ENCODE measurements around the gene PPM1H. TPM values are rescaled to one million over a fixed set of nuclear protein-coding genes. Genes with fewer than 3 reads are reported as not detected.
A peak's percentile ranks its signal among the peaks of the same experiment; 100 is the strongest.

PPM1H gene
- total RNA-seq, 1 experiment from 2014 or later, result 37.1 TPM

- POLR2A ChIA-PET, result no interaction called here
- H3K36me3 Mint-ChIP-seq, result no peaks in the 10 kb centered on the region
- DNase-seq (ENCODE audit: low spot score), result no peak
- no peak for ATAC-seq
- CTCF ChIA-PET, result interaction anchor here (2.1 kb wide), 1 partner anchor 209 kb away, joined by 7 read pairs; no protein-coding TSS in a partner anchor
- no peak for TF ChIP-seq FOXJ3 (CRISPR knock-in tag; IDR thresholded peaks at IDR 0.05; ENCODE audit: borderline replicate concordance)
- no peak for TF ChIP-seq GRHL2 (CRISPR knock-in tag; IDR thresholded peaks at IDR 0.05; ENCODE audit: insufficient replicate concordance, severe bottlenecking)
- TF ChIP-seq, protein P1, sequence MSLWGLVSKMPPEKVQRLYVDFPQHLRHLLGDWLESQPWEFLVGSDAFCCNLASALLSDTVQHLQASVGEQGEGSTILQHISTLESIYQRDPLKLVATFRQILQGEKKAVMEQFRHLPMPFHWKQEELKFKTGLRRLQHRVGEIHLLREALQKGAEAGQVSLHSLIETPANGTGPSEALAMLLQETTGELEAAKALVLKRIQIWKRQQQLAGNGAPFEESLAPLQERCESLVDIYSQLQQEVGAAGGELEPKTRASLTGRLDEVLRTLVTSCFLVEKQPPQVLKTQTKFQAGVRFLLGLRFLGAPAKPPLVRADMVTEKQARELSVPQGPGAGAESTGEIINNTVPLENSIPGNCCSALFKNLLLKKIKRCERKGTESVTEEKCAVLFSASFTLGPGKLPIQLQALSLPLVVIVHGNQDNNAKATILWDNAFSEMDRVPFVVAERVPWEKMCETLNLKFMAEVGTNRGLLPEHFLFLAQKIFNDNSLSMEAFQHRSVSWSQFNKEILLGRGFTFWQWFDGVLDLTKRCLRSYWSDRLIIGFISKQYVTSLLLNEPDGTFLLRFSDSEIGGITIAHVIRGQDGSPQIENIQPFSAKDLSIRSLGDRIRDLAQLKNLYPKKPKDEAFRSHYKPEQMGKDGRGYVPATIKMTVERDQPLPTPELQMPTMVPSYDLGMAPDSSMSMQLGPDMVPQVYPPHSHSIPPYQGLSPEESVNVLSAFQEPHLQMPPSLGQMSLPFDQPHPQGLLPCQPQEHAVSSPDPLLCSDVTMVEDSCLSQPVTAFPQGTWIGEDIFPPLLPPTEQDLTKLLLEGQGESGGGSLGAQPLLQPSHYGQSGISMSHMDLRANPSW (CRISPR knock-in tag; conservative IDR thresholded peaks at IDR 0.05; ENCODE audit: low read depth), result no peak
- no peak for TF ChIP-seq SMAD4 (CRISPR knock-in tag; IDR thresholded peaks at IDR 0.05)
- TF ChIP-seq CREM (CRISPR knock-in tag; IDR thresholded peaks at IDR 0.05), result no peak
- H3K4me3 Mint-ChIP-seq, result no peak overlapping the region
- H3K27me3 Mint-ChIP-seq (ENCODE audit: low read depth), result no peaks in the 10 kb centered on the region
- peaks cover 46% of the 10 kb centered on the region for H3K4me1 Mint-ChIP-seq
- no peaks in the 10 kb centered on the region for H3K9me3 Mint-ChIP-seq
- H3K27ac Mint-ChIP-seq, result peak overlapping the region; percentile 25; the same call in 1 of the 2 replicates
Observed at GRCh38 chr12:62860020-62860419, 74.9 kb downstream of the PPM1H start.

GRCh38 chr12:62859321-62859737 lies 75.6 kb downstream of the PPM1H start:
- H3K27ac Mint-ChIP-seq, result peak overlapping the region; percentile 25; the same call in 1 of the 2 replicates
- H3K4me3 Mint-ChIP-seq, result no peak overlapping the region

More at GRCh38 chr12:62859321-62859737, 75.6 kb downstream of the PPM1H start:
- H3K4me1 Mint-ChIP-seq, result peaks cover 48% of the 10 kb centered on the region
- ChIA-PET POLR2A (no interaction called here), CTCF (interaction anchor here (0.6 to 2.1 kb wide), 2 partner anchors 127 to 209 kb away, joined by 3 to 7 read pairs; no protein-coding TSS in a partner anchor)
- no peak for DNase-seq (ENCODE audit: low spot score)
- H3K9me3 Mint-ChIP-seq, result no peaks in the 10 kb centered on the region
- TF ChIP-seq ETV6 (CRISPR knock-in tag; IDR thresholded peaks at IDR 0.05) (no peak), IRF2 (CRISPR knock-in tag; IDR thresholded peaks at IDR 0.05; ENCODE audit: borderline replicate concordance, low read depth) (no peak), ELF4 (CRISPR knock-in tag; IDR thresholded peaks at IDR 0.05; ENCODE audit: low read depth) (no peak), ZNF232 (CRISPR knock-in tag; IDR thresholded peaks at IDR 0.05) (no peak), CDX4 (CRISPR knock-in tag; IDR thresholded peaks at IDR 0.05; ENCODE audit: borderline replicate concordance) (no peak), ESRRA (CRISPR knock-in tag; IDR thresholded peaks at IDR 0.05; ENCODE audit: borderline replicate concordance) (no peak), ATF1 (CRISPR knock-in tag; IDR thresholded peaks at IDR 0.05) (no peak), USF2 (CRISPR knock-in tag; IDR thresholded peaks at IDR 0.05) (no peak), TCF7 (CRISPR knock-in tag; IDR thresholded peaks at IDR 0.05; ENCODE audit: low read depth) (no peak), CREB1 (CRISPR knock-in tag; IDR thresholded peaks at IDR 0.05) (no peak), JAZF1 (CRISPR knock-in tag; IDR thresholded peaks at IDR 0.05) (no peak)
- TF ChIP-seq, protein P2, sequence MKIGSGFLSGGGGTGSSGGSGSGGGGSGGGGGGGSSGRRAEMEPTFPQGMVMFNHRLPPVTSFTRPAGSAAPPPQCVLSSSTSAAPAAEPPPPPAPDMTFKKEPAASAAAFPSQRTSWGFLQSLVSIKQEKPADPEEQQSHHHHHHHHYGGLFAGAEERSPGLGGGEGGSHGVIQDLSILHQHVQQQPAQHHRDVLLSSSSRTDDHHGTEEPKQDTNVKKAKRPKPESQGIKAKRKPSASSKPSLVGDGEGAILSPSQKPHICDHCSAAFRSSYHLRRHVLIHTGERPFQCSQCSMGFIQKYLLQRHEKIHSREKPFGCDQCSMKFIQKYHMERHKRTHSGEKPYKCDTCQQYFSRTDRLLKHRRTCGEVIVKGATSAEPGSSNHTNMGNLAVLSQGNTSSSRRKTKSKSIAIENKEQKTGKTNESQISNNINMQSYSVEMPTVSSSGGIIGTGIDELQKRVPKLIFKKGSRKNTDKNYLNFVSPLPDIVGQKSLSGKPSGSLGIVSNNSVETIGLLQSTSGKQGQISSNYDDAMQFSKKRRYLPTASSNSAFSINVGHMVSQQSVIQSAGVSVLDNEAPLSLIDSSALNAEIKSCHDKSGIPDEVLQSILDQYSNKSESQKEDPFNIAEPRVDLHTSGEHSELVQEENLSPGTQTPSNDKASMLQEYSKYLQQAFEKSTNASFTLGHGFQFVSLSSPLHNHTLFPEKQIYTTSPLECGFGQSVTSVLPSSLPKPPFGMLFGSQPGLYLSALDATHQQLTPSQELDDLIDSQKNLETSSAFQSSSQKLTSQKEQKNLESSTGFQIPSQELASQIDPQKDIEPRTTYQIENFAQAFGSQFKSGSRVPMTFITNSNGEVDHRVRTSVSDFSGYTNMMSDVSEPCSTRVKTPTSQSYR (CRISPR knock-in tag; IDR thresholded peaks at IDR 0.05), result no peak
- TF ChIP-seq, protein P1 (CRISPR knock-in tag; conservative IDR thresholded peaks at IDR 0.05; ENCODE audit: low read depth), result no peak
- TF ChIP-seq, protein P3, sequence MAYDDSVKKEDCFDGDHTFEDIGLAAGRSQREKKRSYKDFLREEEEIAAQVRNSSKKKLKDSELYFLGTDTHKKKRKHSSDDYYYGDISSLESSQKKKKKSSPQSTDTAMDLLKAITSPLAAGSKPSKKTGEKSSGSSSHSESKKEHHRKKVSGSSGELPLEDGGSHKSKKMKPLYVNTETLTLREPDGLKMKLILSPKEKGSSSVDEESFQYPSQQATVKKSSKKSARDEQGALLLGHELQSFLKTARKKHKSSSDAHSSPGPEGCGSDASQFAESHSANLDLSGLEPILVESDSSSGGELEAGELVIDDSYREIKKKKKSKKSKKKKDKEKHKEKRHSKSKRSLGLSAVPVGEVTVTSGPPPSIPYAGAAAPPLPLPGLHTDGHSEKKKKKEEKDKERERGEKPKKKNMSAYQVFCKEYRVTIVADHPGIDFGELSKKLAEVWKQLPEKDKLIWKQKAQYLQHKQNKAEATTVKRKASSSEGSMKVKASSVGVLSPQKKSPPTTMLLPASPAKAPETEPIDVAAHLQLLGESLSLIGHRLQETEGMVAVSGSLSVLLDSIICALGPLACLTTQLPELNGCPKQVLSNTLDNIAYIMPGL (CRISPR knock-in tag; IDR thresholded peaks at IDR 0.05), result no peak
- no peaks in the 10 kb centered on the region for H3K36me3 Mint-ChIP-seq
- no peaks in the 10 kb centered on the region for H3K27me3 Mint-ChIP-seq (ENCODE audit: low read depth)
- ATAC-seq, result no peak

All from WTC11 (cell line).